ENCODE data around the gene PMEL. TPM values are rescaled to one million over a fixed set of nuclear protein-coding genes. Genes with fewer than 3 reads are reported as not detected.

PMEL gene
- total and polyA plus RNA-seq, 8 donors: 0.99 to 3.8 (median 2.6) TPM

DNA sequence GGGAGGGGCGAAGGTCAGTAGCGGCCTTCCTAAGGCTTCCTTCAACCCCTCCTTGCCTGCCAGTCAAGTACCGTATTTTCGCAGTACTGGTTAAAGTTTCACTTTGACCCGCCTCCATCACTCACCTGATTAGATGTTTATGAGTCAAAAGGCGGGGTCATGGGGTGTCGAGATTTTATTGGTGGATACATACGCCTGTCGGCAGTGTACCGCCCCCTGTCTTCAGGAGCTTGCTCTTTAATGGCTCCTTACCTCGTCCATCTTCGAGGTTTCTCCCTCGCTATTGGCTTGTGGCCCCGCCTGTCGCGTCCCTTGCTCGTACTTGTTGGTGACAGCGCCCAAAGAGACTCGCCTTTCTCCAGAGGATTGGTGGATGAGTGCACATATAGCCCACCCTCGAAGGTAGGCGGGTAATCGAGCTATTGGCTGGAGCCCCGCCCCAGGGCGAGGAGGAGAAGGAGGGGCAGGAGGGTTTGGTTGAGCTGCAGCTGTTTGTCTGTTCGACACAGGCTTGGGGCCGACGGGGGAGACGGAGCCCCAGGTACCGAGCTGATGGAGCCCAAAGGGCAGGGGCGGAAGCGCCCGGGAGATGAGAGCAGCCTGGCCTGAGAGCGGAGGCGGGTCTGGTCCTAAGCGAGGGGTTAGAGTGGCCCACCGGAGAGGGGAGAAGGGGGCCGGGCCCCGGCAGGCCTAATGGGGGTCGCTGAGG, 7.9 kb upstream of the PMEL start, which contains the start of gene RAB5B:
TSS of gene RAB5B (plus strand) at position 480 of the 709 bp plus-strand sequence. CDS start 12,883 bp downstream, outside the sequence.
- Histone ChIP-seq H3K27ac (peak within 1 kb of the TSS; percentile 96 to 98), H3K36me3 (peaks cover 0 to 8% of the 10 kb centered on the region in 2 donors), H3K9me3 (no peaks in the 10 kb centered on the region), H3K4me1 (peaks cover 3 to 59% of the 10 kb centered on the region in 2 donors), H3K27me3 (no peaks in the 10 kb centered on the region), H3K4me3 (peak within 1 kb of the TSS; percentile 94 to 98)
- TF ChIP-seq, protein P1, sequence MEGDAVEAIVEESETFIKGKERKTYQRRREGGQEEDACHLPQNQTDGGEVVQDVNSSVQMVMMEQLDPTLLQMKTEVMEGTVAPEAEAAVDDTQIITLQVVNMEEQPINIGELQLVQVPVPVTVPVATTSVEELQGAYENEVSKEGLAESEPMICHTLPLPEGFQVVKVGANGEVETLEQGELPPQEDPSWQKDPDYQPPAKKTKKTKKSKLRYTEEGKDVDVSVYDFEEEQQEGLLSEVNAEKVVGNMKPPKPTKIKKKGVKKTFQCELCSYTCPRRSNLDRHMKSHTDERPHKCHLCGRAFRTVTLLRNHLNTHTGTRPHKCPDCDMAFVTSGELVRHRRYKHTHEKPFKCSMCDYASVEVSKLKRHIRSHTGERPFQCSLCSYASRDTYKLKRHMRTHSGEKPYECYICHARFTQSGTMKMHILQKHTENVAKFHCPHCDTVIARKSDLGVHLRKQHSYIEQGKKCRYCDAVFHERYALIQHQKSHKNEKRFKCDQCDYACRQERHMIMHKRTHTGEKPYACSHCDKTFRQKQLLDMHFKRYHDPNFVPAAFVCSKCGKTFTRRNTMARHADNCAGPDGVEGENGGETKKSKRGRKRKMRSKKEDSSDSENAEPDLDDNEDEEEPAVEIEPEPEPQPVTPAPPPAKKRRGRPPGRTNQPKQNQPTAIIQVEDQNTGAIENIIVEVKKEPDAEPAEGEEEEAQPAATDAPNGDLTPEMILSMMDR (IDR thresholded peaks at IDR 0.05): peak in 1 of 2 donors; percentile 16
- ATAC-seq: peak; percentile 91
- intact Hi-C loops (cut with DNase I): no loop called here
- peak; percentile 98 to 100 (median 98) for DNase-seq

DNA sequence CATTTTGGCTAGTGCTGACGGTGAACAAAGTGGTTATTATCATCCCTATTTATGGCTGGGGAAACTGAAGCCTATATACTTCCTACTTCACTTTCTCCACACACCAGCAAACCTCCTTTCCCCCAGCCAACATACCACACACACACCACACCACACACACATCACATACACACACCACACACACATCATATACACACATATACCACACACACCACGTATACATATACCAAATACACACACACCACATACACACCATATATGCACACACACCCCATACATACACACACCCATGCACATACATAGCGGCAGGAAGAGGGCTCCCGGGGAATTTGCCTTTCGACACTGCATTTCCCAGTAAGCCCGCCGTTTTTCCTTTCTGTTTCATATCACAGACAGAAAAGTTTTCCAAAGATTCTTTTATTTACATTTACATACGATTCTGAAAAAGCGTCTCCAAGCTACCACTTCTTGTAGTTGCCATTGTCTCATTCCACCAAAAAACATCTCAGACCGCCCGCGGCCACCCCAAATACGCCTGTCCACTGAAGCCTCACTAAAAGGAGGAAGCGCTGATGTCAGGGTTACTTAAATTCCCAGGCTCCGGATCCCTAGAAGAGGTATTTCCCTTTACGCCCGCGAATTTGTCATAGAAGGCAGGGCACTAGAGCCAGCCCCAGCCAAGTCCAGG, 7.2 kb upstream of the PMEL start:
- TF ChIP-seq, protein P1 (IDR thresholded peaks at IDR 0.05): no peak
- peak overlapping the region; percentile 42 to 98 for H3K4me3 ChIP-seq
- DNase-seq: peak in 3 of 4 donors; percentile 44 to 95 (median 45)
- H3K9me3 ChIP-seq: no peaks in the 10 kb centered on the region
- peak overlapping the region; percentile 96 to 98 for H3K27ac ChIP-seq
- intact Hi-C loops (cut with DNase I): no loop called here
- H3K36me3 ChIP-seq: peaks cover 0 to 8% of the 10 kb centered on the region in 2 donors
- peaks cover 3 to 57% of the 10 kb centered on the region in 2 donors for H3K4me1 ChIP-seq
- ATAC-seq: peak; percentile 7
- no peaks in the 10 kb centered on the region for H3K27me3 ChIP-seq

DNA sequence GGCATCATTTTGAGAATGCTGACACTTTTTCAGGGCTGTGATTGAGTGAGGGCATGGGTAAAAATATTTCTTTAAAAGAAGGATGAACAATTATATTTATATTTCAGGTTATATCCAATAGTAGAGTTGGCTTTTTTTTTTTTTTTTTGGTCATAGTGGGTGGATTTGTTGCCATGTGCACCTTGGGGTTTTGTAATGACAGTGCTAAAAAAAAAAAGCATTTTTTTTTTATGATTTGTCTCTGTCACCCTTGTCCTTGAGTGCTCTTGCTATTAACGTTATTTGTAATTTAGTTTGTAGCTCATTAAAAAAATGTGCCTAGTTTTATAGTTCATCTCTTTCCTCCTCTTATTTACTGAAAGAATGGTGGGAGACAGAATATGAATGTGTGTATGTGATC, 6.6 kb upstream of the PMEL start:
- TF ChIP-seq, protein P1 (IDR thresholded peaks at IDR 0.05): no peak
- Histone ChIP-seq H3K4me3 (peak overlapping the region; percentile 42 to 98), H3K9me3 (no peaks in the 10 kb centered on the region), H3K27me3 (no peaks in the 10 kb centered on the region), H3K4me1 (peaks cover 0 to 57% of the 10 kb centered on the region in 2 donors), H3K27ac (peak overlapping the region; percentile 96 to 98), H3K36me3 (peaks cover 0 to 8% of the 10 kb centered on the region in 2 donors)
- intact Hi-C loops (cut with DNase I): no loop called here
- ATAC-seq: no peak
- DNase-seq: no peak

DNA sequence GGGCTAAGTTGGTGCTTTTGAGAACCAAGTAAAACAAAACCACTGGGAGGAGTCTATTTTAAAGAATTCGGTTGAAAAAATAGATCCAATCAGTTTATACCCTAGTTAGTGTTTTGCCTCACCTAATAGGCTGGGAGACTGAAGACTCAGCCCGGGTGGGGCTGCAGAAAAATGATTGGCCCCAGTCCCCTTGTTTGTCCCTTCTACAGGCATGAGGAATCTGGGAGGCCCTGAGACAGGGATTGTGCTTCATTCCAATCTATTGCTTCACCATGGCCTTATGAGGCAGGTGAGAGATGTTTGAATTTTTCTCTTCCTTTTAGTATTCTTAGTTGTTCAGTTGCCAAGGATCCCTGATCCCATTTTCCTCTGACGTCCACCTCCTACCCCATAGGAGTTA, 6.2 kb upstream of the PMEL start:
- H3K4me1 ChIP-seq: peaks cover 0 to 57% of the 10 kb centered on the region in 2 donors
- intact Hi-C loops (cut with DNase I): no loop called here
- H3K4me3 ChIP-seq: peak overlapping the region in 1 of 2 donors; percentile 98
- peak overlapping the region; percentile 96 to 98 for H3K27ac ChIP-seq
- H3K27me3 ChIP-seq: no peaks in the 10 kb centered on the region
- H3K36me3 ChIP-seq: peaks cover 0 to 8% of the 10 kb centered on the region in 2 donors
- no peak for DNase-seq
- ATAC-seq: peak; percentile 5
- TF ChIP-seq, protein P1 (IDR thresholded peaks at IDR 0.05): no peak
- H3K9me3 ChIP-seq: no peaks in the 10 kb centered on the region

DNA sequence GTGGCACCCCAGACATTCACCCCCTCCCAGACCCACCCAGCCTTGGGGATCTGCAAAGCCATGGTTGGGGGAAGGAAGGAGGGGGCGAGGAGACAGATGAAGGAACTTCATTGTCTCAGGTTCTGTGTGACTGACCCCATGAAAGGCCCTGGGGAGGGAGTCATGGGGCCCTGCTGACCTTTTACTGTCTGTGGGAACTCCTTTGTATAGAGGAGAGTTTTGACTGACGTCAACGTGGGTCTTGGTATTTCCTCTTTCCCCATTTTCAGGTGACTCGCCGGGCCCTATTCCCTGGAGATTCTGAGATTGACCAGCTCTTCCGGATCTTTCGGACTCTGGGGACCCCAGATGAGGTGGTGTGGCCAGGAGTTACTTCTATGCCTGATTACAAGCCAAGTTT, 4.9 kb upstream of the PMEL start:
- no peak overlapping the region for H3K4me3 ChIP-seq
- ATAC-seq (no peak), DNase-seq (no peak)
- no peak overlapping the region for H3K27ac ChIP-seq
- TF ChIP-seq, protein P1 (IDR thresholded peaks at IDR 0.05): no peak
- peaks cover 0 to 8% of the 10 kb centered on the region in 2 donors for H3K36me3 ChIP-seq
- no peaks in the 10 kb centered on the region for H3K9me3 ChIP-seq
- intact Hi-C loops (cut with DNase I): no loop called here
- peaks cover 5 to 51% of the 10 kb centered on the region in 2 donors for H3K4me1 ChIP-seq
- no peaks in the 10 kb centered on the region for H3K27me3 ChIP-seq
